ENCODE measurements around the gene GAS5.

The GAS5 gene

DNA sequence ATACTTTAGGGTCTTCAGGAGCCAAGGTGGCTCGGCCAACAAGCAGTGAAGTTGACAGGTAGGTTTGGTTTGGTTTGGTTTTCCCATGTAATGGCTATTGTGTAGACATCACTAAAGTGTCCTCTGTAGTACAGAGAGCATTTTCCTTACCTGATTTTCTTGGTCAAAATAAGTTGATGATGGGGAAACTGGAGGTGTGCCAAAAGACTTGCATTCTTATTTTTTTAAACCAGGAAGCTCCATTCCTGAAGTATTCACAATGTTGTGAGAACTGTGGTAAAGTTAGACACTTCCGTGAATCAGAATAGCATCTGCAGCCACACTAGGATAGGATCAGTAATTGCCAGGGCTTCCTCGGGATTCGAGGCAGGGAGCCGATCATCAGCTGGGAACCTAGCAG lies 3.3 kb upstream of the GAS5 start:
- Histone ChIP-seq H3K27ac (ENCODE audit: insufficient read depth, low read depth, low read length, poor library complexity, severe bottlenecking) (no peak overlapping the region), H3K4me3 (ENCODE audit: insufficient read depth, low read depth, low read length) (no peak overlapping the region), H3K4me1 (ENCODE audit: control insufficient read depth, insufficient read depth, low read length) (no peaks in the 10 kb centered on the region), H3K27me3 (ENCODE audit: control insufficient read depth, insufficient read depth, low read length, poor library complexity, severe bottlenecking) (no peaks in the 10 kb centered on the region), H3K36me3 (ENCODE audit: control insufficient read depth, insufficient read depth, low read length) (peaks cover 9% of the 10 kb centered on the region), H3K9me3 (ENCODE audit: control insufficient read depth, low read length) (no peaks in the 10 kb centered on the region)
- WGBS, 2 experiments, result 90 to 94% methylated on average over 5 of the region's 5 CpGs

DNA sequence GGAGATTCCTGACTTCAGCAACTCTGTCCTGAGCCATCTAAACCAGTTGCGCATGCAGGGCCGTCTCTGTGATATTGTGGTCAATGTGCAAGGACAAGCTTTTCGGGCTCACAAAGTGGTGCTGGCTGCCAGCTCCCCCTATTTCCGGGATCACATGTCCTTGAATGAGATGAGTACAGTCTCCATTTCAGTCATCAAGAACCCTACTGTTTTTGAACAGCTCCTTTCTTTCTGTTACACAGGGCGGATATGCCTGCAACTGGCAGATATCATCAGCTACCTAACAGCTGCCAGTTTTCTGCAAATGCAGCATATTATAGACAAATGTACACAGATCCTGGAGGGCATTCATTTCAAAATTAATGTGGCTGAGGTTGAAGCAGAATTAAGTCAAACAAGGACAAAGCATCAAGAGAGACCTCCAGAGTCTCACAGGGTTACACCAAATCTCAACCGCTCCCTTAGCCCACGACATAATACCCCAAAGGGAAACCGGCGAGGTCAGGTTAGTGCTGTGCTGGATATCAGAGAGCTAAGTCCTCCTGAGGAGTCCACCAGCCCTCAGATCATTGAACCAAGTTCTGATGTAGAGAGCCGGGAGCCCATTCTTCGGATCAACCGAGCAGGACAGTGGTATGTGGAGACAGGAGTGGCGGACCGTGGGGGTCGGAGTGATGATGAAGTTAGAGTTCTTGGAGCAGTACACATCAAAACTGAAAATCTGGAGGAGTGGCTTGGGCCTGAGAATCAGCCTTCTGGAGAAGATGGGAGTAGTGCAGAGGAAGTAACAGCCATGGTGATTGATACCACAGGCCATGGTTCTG lies 2.7 kb upstream of the GAS5 start:
- WGBS, 2 experiments, result 96 to 97% methylated on average over 15 of the region's 15 CpGs
- peaks cover 3% of the 10 kb centered on the region for H3K4me1 ChIP-seq (ENCODE audit: control insufficient read depth, insufficient read depth, low read length)
- H3K9me3 ChIP-seq (ENCODE audit: control insufficient read depth, low read length), result no peaks in the 10 kb centered on the region
- no peaks in the 10 kb centered on the region for H3K27me3 ChIP-seq (ENCODE audit: control insufficient read depth, insufficient read depth, low read length, poor library complexity, severe bottlenecking)
- no peak overlapping the region for H3K4me3 ChIP-seq (ENCODE audit: insufficient read depth, low read depth, low read length)
- no peak overlapping the region for H3K27ac ChIP-seq (ENCODE audit: insufficient read depth, low read depth, low read length, poor library complexity, severe bottlenecking)
- peaks cover 15% of the 10 kb centered on the region for H3K36me3 ChIP-seq (ENCODE audit: control insufficient read depth, insufficient read depth, low read length)

DNA sequence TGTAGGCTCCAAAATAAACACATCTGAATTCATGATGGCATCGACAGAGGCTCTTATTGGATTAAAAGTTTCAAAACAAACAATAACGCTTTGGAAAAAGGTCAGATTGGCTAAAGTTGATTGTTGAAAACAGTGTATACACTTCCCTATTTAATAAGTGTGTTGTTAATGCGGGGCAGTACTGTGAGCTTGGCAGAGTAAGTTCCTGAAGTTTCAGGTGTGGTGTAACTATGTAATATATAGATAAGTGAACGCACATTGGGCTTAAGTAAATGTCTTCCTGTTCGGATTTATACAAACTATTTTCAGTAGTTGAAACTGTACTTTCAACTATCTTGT lies 1.2 kb upstream of the GAS5 start:
- H3K27me3 ChIP-seq (ENCODE audit: control insufficient read depth, insufficient read depth, low read length, poor library complexity, severe bottlenecking), result no peaks in the 10 kb centered on the region
- H3K9me3 ChIP-seq (ENCODE audit: control insufficient read depth, low read length), result no peaks in the 10 kb centered on the region
- H3K36me3 ChIP-seq (ENCODE audit: control insufficient read depth, insufficient read depth, low read length), result peaks cover 28% of the 10 kb centered on the region
- peaks cover 12% of the 10 kb centered on the region for H3K4me1 ChIP-seq (ENCODE audit: control insufficient read depth, insufficient read depth, low read length)
- peak overlapping the region; percentile 79 for H3K27ac ChIP-seq (ENCODE audit: insufficient read depth, low read depth, low read length, poor library complexity, severe bottlenecking)
- H3K4me3 ChIP-seq (ENCODE audit: insufficient read depth, low read depth, low read length), result peak overlapping the region; percentile 92
- 10 to 18% methylated on average over 3 to 5 of the region's 5 CpGs for WGBS, 2 experiments

DNA sequence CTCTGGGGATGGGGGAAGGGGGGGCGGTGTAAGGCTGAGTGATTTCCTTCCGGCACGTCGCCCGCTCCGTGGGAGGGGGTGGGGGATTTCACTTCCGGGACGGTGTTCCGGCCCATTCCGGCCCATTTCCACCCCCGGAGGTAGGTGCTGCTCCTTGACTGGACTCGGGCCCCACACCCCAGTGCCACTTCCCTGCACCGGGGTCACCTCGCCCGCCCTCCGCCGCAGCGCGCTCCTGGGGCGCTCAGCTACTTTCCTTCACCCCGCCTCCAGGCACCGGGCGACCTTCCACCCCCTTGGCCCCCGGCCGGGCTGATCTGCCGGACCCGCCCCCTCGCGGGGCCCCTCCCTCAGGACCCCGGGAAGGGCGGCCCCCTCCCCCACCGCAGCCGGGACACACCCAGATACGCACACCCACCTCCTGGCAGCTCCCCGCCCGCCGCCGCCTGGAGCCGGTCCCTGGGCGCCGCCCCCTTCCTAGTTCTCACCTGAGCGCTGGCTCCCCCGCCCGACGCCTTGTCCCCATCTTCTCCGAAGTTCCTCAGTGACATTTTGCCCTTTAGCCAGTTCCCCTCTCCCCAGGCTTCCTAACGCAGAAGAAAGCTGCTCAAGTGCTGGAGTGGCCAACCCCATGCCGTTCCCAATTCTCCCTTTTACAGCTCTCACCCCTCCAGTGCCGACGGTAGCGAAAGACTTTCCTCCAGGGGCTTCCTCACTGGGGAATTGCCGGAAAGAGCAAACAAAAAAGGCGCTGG lies 654 bp upstream of the GAS5 start, which contains the start of gene ZBTB37:
ZBTB37 (plus strand) TSS at position 115 of the 755 bp plus-strand sequence. CDS start 1,846 bp downstream, outside the sequence.
- H3K27me3 ChIP-seq (ENCODE audit: control insufficient read depth, insufficient read depth, low read length, poor library complexity, severe bottlenecking), result no peaks in the 10 kb centered on the region
- peak within 1 kb of the TSS; percentile 92 for H3K4me3 ChIP-seq (ENCODE audit: insufficient read depth, low read depth, low read length)
- H3K36me3 ChIP-seq (ENCODE audit: control insufficient read depth, insufficient read depth, low read length), result peaks cover 26% of the 10 kb centered on the region
- peaks cover 12% of the 10 kb centered on the region for H3K4me1 ChIP-seq (ENCODE audit: control insufficient read depth, insufficient read depth, low read length)
- peak within 1 kb of the TSS; percentile 90 for H3K27ac ChIP-seq (ENCODE audit: insufficient read depth, low read depth, low read length, poor library complexity, severe bottlenecking)
- WGBS, 2 experiments, result 0% methylated on average over 53 of the region's 53 CpGs
- no peaks in the 10 kb centered on the region for H3K9me3 ChIP-seq (ENCODE audit: control insufficient read depth, low read length)

DNA sequence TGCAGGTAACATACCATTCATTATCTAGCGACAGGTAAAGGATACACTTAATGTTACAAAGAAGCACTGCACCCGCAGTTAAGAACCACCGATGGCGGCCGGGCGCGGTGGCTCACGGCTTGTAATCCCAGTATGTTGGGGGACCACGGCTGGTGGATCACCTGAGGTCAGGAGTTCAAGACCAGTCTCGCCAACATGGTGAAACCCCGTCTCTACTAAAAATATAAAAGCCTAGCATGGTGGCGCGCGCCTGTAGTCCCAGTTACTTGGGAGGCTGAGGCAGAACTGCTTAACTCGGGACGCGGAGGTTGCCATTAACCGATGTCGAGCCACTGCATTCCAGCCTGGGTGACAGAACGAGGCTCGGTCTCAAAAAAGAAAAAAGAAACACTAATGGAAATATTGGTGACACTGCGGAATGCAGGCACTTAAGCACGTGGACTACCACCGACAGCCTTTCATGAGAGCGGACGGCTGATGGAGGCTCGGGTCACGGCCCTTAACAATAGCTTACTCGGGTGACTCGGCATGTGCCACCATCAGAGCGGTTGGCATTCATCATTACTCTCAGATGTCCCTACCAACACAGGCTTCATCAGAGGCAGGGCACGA lies 542 bp downstream of the GAS5 start:
- Histone ChIP-seq H3K4me3 (ENCODE audit: insufficient read depth, low read depth, low read length) (peak overlapping the region; percentile 92), H3K36me3 (ENCODE audit: control insufficient read depth, insufficient read depth, low read length) (peaks cover 32% of the 10 kb centered on the region), H3K4me1 (ENCODE audit: control insufficient read depth, insufficient read depth, low read length) (peaks cover 12% of the 10 kb centered on the region), H3K27me3 (ENCODE audit: control insufficient read depth, insufficient read depth, low read length, poor library complexity, severe bottlenecking) (no peaks in the 10 kb centered on the region), H3K27ac (ENCODE audit: insufficient read depth, low read depth, low read length, poor library complexity, severe bottlenecking) (peak overlapping the region; percentile 90), H3K9me3 (ENCODE audit: control insufficient read depth, low read length) (no peaks in the 10 kb centered on the region)
- WGBS, 2 experiments, result 0 to 1% methylated on average over 32 of the region's 32 CpGs

DNA sequence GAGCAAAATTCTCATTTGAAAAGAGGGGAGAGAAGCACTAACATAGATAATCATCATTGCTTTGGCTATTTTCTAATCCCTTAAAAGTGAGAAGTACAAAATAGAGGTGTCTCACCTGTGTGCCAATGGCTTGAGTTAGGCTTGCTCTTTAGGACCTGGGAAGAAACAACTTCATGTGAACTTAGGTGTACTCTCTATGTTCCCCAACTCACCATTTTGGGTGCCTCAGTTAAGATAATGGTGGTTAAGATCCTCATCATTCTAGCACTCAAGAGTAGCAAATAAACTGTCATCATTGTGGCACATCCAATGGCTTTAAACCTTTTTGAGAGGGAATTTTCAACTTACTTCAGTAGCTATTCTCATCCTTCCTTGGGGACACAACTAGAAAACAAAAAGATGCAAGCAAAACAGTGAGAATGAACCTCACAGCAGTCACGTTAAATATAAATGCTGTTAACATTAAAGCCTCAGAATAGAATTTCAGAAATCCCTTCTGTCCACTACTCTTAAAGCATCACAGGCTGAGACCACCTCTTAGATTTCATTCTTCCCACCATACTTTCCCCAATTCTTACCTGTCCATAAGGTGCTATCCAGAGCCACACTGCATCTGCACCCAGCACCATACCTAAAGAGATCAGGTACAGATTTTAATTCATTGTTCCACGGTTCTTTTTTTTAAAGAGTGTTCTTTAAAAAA lies 1.2 kb downstream of the GAS5 start:
- peak overlapping the region; percentile 90 for H3K27ac ChIP-seq (ENCODE audit: insufficient read depth, low read depth, low read length, poor library complexity, severe bottlenecking)
- peaks cover 12% of the 10 kb centered on the region for H3K4me1 ChIP-seq (ENCODE audit: control insufficient read depth, insufficient read depth, low read length)
- no peaks in the 10 kb centered on the region for H3K9me3 ChIP-seq (ENCODE audit: control insufficient read depth, low read length)
- H3K4me3 ChIP-seq (ENCODE audit: insufficient read depth, low read depth, low read length), result peak overlapping the region; percentile 92
- WGBS, 2 experiments, result 0 to 8% methylated on average over 2 of the region's 2 CpGs
- H3K27me3 ChIP-seq (ENCODE audit: control insufficient read depth, insufficient read depth, low read length, poor library complexity, severe bottlenecking), result no peaks in the 10 kb centered on the region
- peaks cover 32% of the 10 kb centered on the region for H3K36me3 ChIP-seq (ENCODE audit: control insufficient read depth, insufficient read depth, low read length)

DNA sequence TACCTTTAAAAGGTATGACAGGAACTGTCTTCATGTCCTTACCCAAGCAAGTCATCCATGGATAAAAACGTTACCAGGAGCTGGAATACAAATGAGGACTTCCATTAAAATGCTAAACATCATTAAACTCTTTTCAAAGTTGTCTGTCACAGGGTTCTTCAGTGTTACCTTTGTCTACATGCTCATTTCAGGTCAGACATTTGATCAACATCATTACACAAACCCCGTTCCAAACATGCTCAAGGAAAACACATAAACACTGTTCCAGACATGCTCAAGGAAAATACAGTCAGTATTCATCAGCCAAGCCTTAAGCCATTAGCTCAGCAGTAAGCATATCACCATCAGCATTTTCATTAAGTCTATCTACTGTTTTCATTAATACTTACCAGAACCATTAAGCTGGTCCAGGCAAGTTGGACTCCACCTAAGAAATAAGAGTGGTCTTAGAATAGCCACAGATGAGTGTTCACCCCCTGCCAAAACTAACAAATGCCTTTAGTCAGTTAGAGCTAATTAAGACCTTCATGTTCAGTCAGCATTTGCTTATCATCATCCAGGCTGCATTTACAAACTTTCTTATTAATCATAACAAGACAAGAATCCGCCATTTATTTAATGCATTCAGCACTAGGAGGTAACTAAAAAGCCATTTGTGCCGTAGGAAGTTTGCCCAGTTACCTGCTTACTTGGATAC lies 2.2 kb downstream of the GAS5 start:
- peak overlapping the region; percentile 92 for H3K4me3 ChIP-seq (ENCODE audit: insufficient read depth, low read depth, low read length)
- H3K9me3 ChIP-seq (ENCODE audit: control insufficient read depth, low read length), result no peaks in the 10 kb centered on the region
- H3K27me3 ChIP-seq (ENCODE audit: control insufficient read depth, insufficient read depth, low read length, poor library complexity, severe bottlenecking), result no peaks in the 10 kb centered on the region
- H3K4me1 ChIP-seq (ENCODE audit: control insufficient read depth, insufficient read depth, low read length), result peaks cover 12% of the 10 kb centered on the region
- H3K27ac ChIP-seq (ENCODE audit: insufficient read depth, low read depth, low read length, poor library complexity, severe bottlenecking), result no peak overlapping the region
- 52 to 53% methylated on average over 4 of the region's 4 CpGs for WGBS, 2 experiments
- H3K36me3 ChIP-seq (ENCODE audit: control insufficient read depth, insufficient read depth, low read length), result peaks cover 32% of the 10 kb centered on the region

DNA sequence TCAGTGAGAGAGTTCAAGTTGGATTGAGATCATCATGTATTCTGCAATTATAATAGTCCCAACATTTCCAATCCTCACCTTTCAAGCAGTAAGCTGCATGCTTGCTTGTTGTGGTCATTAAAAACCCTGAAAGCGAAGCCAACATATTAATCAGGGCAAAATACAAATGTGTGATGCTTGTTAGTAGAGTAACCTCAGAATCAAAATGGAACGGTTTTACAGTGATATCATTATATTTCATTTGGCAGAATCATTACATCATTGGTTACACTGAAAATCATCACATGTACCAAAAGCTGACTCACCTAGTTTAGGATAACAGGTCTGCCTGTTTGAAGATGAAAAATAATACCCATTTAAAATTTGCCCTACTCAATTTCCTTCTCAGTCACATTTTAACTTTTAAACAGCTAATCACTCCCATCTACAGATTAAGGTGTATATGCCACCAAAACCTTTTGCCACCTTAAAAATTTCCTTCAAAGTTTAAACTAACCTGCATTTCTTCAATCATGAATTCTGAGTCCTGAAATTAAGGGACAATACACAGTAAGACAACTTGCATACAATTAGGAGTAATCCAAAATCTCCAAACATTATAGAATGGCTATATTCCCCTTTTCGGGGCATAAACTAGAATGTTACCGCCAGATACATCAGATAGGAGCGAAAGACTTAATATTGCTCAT lies 3.5 kb downstream of the GAS5 start:
- Histone ChIP-seq H3K36me3 (ENCODE audit: control insufficient read depth, insufficient read depth, low read length) (peaks cover 32% of the 10 kb centered on the region), H3K27ac (ENCODE audit: insufficient read depth, low read depth, low read length, poor library complexity, severe bottlenecking) (no peak overlapping the region), H3K4me1 (ENCODE audit: control insufficient read depth, insufficient read depth, low read length) (peaks cover 12% of the 10 kb centered on the region), H3K27me3 (ENCODE audit: control insufficient read depth, insufficient read depth, low read length, poor library complexity, severe bottlenecking) (no peaks in the 10 kb centered on the region), H3K4me3 (ENCODE audit: insufficient read depth, low read depth, low read length) (peak overlapping the region; percentile 14), H3K9me3 (ENCODE audit: control insufficient read depth, low read length) (no peaks in the 10 kb centered on the region)
- 94 to 96% methylated on average over 5 of the region's 5 CpGs for WGBS, 2 experiments

All from ectodermal cell (in vitro differentiated cells).